Natural killer cell (primary cell): ENCODE measurements around the gene GATA6. TPM values are rescaled to one million over a fixed set of nuclear protein-coding genes. Genes with fewer than 3 reads are reported as not detected.

Experiments
- ATAC-seq, 3 donors: fragments of 150-1000 bp in 2 of 3; fragments of 200-7000 bp in 1 of 3; cut with Tn5 transposase; 1 replicate in 1 of 3; 2 replicates in 2 of 3; pipeline ENCODE4 v1.10.0; 2021; ENCODE audit warnings: mild to moderate bottlenecking in 2 of 3, moderate library complexity in 2 of 3
- DNase-seq, 2 donors: peaks; one replicate each; pipeline versions ENCODE4 v3.0.0 to v3.0.0-alpha.2; 2013 to 2021; ENCODE audit warnings: mixed read lengths in 1 of 2
- H3K27ac ChIP-seq: one replicate; pipeline ENCODE4 v1.5.1; 2013; ENCODE audit warnings: mild to moderate bottlenecking, low read length
- H3K27me3 ChIP-seq: one replicate; pipeline ENCODE4 v1.6.1; 2013; ENCODE audit warnings: low read length; ENCODE audit not compliant: control insufficient read depth, insufficient read depth
- H3K36me3 ChIP-seq: one replicate; pipeline ENCODE4 v1.6.1; 2013; ENCODE audit warnings: low read length; ENCODE audit not compliant: control insufficient read depth, insufficient read depth
- H3K4me1 ChIP-seq: one replicate; pipeline ENCODE4 v1.6.1; 2013; ENCODE audit warnings: low read length; ENCODE audit not compliant: control insufficient read depth, insufficient read depth
- H3K4me3 ChIP-seq: one replicate; pipeline ENCODE4 v1.5.1; 2013; ENCODE audit warnings: low read length
- H3K9me3 ChIP-seq: one replicate; pipeline ENCODE4 v1.6.1; 2013; ENCODE audit warnings: low read length; ENCODE audit not compliant: control insufficient read depth, insufficient read depth
- H3K27ac Mint-ChIP-seq, 2 donors: one replicate each; pipeline ENCODE4 v1.8.0; 2022; ENCODE audit warnings: mild to moderate bottlenecking in 2 of 2, mixed read lengths in 2 of 2, moderate library complexity in 1 of 2
- H3K27me3 Mint-ChIP-seq, 2 donors: one replicate each; pipeline ENCODE4 v1.8.0; 2022; ENCODE audit warnings: low read depth in 2 of 2, mixed read lengths in 2 of 2
- H3K36me3 Mint-ChIP-seq: one replicate; pipeline ENCODE4 v1.8.0; 2022; ENCODE audit warnings: mixed read lengths
- H3K4me1 Mint-ChIP-seq, 2 donors: one replicate each; pipeline ENCODE4 v1.8.0; 2022; ENCODE audit warnings: mixed read lengths in 2 of 2
- H3K4me3 Mint-ChIP-seq: one replicate; pipeline ENCODE4 v1.8.0; 2022; ENCODE audit warnings: mild to moderate bottlenecking, moderate library complexity, mixed read lengths
- H3K9me3 Mint-ChIP-seq, 2 donors: one replicate each; pipeline ENCODE4 v1.8.0; 2022; ENCODE audit warnings: mixed read lengths in 2 of 2
- WGBS: methylation state at CpG from one replicate; pipeline ENCODE4 v1.1.7; 2013; ENCODE audit warnings: missing lambda C conversion rate; ENCODE audit not compliant: insufficient coverage; 5-methylcytosine and 5-hydroxymethylcytosine counted together
- intact Hi-C: fragments of 100-400 bp; cut with micrococcal nuclease; formaldehyde crosslinking; loops from one replicate; pipeline ENCODE4 v1.14.2; 2022
- total RNA-seq, 4 donors: library from RNA; stranded (reverse); fragments of 120-200 nt in 1 of 4; gene quantifications; one replicate each; pipeline versions ENCODE4 v1.2.3 to v1.2.4, GENCODE V29; 2013 to 2022
- TF ChIP-seq, protein P1 (sequence below): fragments of 200-600 bp; IDR thresholded peaks from one replicate; pipeline ENCODE4 v1.8.0; 2022; ENCODE audit warnings: antibody characterized with exemption

Gene GATA6
- total RNA-seq, 3 donors from 2014 or later (not counting 1 experiment from before 2014, with no cell fraction given) = 0.54 to 1.1 (median 1.0) TPM

DNA sequence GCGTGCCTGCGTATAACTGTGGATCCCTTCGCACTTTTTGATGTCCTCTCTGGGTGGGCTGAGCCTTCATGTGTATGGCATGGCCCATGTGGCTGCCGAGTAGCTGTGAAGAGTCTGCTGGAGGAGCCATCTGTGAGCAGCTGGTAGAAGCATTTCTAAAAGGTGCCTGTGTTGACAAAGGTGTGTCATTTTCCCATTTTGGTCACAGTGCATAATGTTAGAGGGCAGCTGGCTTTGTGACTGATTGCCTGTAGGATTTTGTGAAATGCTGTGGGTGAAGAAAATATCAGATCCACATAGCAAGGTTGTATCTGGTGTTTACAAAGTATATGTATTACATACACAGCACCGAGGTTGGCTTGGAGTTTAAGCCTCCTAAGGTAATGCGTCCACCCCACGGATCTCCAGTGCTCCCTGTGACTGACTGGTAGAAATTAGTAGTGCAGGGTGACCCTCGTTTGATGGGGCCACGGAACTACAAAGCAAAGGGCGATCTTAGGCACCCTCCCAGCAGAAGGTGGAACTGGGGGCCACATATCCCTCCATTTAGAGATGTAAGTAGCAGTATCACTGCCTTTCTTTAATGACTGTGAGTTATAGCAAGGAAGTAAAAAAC lies 16.5 kb downstream of the GATA6 start:
- Mint-ChIP-seq H3K27ac (no peak overlapping the region), H3K9me3 (no peaks in the 10 kb centered on the region), H3K36me3 (no peaks in the 10 kb centered on the region), H3K27me3 (peaks cover 12 to 25% of the 10 kb centered on the region in 2 donors), H3K4me3 (no peak overlapping the region), H3K4me1 (peaks cover 0 to 5% of the 10 kb centered on the region in 2 donors)
- 93% methylated on average over 10 of the region's 10 CpGs for WGBS
- Histone ChIP-seq H3K27me3 (peaks cover 4% of the 10 kb centered on the region), H3K27ac (no peak overlapping the region), H3K9me3 (no peaks in the 10 kb centered on the region), H3K36me3 (no peaks in the 10 kb centered on the region), H3K4me3 (no peak overlapping the region), H3K4me1 (no peaks in the 10 kb centered on the region)
- TF ChIP-seq, protein P1, sequence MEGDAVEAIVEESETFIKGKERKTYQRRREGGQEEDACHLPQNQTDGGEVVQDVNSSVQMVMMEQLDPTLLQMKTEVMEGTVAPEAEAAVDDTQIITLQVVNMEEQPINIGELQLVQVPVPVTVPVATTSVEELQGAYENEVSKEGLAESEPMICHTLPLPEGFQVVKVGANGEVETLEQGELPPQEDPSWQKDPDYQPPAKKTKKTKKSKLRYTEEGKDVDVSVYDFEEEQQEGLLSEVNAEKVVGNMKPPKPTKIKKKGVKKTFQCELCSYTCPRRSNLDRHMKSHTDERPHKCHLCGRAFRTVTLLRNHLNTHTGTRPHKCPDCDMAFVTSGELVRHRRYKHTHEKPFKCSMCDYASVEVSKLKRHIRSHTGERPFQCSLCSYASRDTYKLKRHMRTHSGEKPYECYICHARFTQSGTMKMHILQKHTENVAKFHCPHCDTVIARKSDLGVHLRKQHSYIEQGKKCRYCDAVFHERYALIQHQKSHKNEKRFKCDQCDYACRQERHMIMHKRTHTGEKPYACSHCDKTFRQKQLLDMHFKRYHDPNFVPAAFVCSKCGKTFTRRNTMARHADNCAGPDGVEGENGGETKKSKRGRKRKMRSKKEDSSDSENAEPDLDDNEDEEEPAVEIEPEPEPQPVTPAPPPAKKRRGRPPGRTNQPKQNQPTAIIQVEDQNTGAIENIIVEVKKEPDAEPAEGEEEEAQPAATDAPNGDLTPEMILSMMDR = no peak
- intact Hi-C loops = no loop called here
- no peak for DNase-seq
- ATAC-seq = no peak

DNA sequence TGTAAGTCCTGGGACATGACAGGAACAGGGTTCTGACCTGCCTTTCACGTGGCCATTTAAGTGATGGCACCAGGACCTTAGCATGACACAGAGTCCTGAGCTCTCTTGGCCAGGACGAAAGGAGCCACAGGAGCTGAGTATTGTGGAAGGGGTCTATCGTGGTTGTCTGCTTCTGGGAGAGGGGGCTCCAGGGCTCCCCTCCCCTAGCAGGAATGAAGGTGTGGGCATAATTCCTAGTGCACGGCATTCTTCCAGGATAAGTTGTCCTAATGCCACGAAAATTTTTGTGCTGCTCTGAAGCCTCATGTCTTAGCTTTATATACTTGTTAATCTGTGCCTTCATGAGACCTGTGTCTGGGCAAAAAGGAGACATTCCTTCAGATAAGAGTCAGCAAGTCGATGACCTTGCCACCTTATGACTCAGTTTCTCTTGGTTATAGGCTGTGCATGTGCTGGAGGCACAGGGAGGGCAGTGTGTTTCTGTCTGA lies 17.1 kb downstream of the GATA6 start:
- H3K36me3 Mint-ChIP-seq = no peaks in the 10 kb centered on the region
- H3K4me1 ChIP-seq = no peaks in the 10 kb centered on the region
- no peaks in the 10 kb centered on the region for H3K9me3 Mint-ChIP-seq
- no peak overlapping the region for H3K4me3 Mint-ChIP-seq
- no peak overlapping the region for H3K27ac ChIP-seq
- intact Hi-C loops = no loop called here
- peaks cover 2% of the 10 kb centered on the region for H3K27me3 ChIP-seq
- no peak overlapping the region for H3K4me3 ChIP-seq
- WGBS = 80% methylated on average over 6 of the region's 6 CpGs
- H3K9me3 ChIP-seq = no peaks in the 10 kb centered on the region
- H3K27ac Mint-ChIP-seq = no peak overlapping the region
- no peaks in the 10 kb centered on the region for H3K36me3 ChIP-seq
- peaks cover 0 to 6% of the 10 kb centered on the region in 2 donors for H3K4me1 Mint-ChIP-seq
- H3K27me3 Mint-ChIP-seq = peaks cover 13 to 27% of the 10 kb centered on the region in 2 donors
- no peak for ATAC-seq
- TF ChIP-seq, protein P1 = no peak
- no peak for DNase-seq

DNA sequence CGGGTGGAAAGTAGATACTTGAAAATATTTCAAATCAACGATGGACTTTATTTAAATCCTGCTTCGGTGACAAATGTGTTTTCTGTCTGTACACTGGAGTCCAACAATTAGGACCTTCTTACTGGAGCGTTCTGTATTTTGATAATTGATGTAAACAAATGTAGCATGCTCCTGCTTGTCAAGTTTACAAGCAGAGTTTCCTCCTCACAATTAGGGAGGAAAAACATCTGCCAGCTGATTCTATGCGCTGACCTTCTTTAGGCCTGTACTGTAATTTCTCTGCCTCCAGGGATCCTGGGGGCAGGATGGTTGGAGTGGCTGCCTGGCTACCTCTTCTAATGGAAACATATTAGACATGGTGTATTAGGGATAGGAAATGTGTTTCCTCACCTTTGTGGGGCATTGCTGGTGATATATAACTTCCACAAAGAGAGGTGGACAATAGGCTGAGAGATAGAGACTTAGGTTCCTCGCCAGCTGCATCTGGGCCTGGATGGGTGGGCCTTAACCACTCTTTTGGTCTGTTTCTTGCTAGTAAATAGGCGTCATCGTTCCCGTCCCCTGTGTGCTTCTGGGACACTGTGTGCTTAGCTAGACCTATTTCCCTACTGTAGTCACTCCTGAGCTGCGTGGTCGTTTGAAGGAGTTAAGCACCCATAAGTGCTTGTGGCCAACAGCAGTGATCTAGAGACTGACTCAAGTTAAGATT lies 19.3 kb downstream of the GATA6 start:
- no peaks in the 10 kb centered on the region for H3K36me3 ChIP-seq
- Mint-ChIP-seq H3K9me3 (no peaks in the 10 kb centered on the region), H3K27me3 (peaks cover 25 to 42% of the 10 kb centered on the region in 2 donors), H3K36me3 (no peaks in the 10 kb centered on the region), H3K4me3 (no peak overlapping the region), H3K27ac (no peak overlapping the region), H3K4me1 (peaks cover 0 to 6% of the 10 kb centered on the region in 2 donors)
- H3K9me3 ChIP-seq = no peaks in the 10 kb centered on the region
- TF ChIP-seq, protein P1 = no peak
- 89% methylated on average over 11 of the region's 11 CpGs for WGBS
- intact Hi-C loops = no loop called here
- H3K27ac ChIP-seq = no peak overlapping the region
- DNase-seq (no peak), ATAC-seq (no peak)
- no peaks in the 10 kb centered on the region for H3K4me1 ChIP-seq
- H3K27me3 ChIP-seq = no peaks in the 10 kb centered on the region
- H3K4me3 ChIP-seq = no peak overlapping the region
